ENCODE measurements around the gene AAR2. TPM values are rescaled to one million over a fixed set of nuclear protein-coding genes. Genes with fewer than 3 reads are reported as not detected.

The AAR2 gene
- total RNA-seq (2022) (59.1 and 60.0 TPM in 2 replicates), Bru-seq, nascent RNA (percentile 89 among the genes with signal in this experiment), BruChase-seq, experiment 1, labeled RNA remaining after a 2-hour chase (percentile 85 among the genes with signal in this experiment), BruChase-seq, experiment 2, labeled RNA remaining after a 6-hour chase (percentile 76 among the genes with signal in this experiment)
- long read RNA-seq, transcript AAR2-201 (4 exons, 2,430 nt): major isoform, 151 of 212 reads
- long read RNA-seq, transcript AAR2-202 (4 exons, 2,689 nt): minor isoform, 7 of 212 reads
- long read RNA-seq, partial matches to known transcripts: 31 of 212 reads
- long read RNA-seq, other reads (novel, unspliced or antisense): 23 of 212 reads

- BruUV-seq (replicated peaks): TSS peak; percentile 25
Observed at GRCh38 chr20:36235892-36236785, at the start of gene AAR2. TSS of gene AAR2 (plus strand) at chr20:36236478. CDS start at chr20:36239869, 3,391 bp downstream.

GRCh38 chr20:36193977-36194712, 42.1 kb upstream of the AAR2 start:
- H3K4me1 Mint-ChIP-seq (ENCODE audit: low read depth, unreplicated experiment): no peaks in the 10 kb centered on the region
- no peaks in the 10 kb centered on the region for H3K27me3 Mint-ChIP-seq (ENCODE audit: insufficient read depth, unreplicated experiment)
- ChIA-PET POLR2A (no interaction called here), CTCF (interaction anchor here (1.7 kb wide), 1 partner anchor 8 kb away, joined by 12 read pairs; no protein-coding TSS in a partner anchor)
- TF ChIP-seq, protein P1, sequence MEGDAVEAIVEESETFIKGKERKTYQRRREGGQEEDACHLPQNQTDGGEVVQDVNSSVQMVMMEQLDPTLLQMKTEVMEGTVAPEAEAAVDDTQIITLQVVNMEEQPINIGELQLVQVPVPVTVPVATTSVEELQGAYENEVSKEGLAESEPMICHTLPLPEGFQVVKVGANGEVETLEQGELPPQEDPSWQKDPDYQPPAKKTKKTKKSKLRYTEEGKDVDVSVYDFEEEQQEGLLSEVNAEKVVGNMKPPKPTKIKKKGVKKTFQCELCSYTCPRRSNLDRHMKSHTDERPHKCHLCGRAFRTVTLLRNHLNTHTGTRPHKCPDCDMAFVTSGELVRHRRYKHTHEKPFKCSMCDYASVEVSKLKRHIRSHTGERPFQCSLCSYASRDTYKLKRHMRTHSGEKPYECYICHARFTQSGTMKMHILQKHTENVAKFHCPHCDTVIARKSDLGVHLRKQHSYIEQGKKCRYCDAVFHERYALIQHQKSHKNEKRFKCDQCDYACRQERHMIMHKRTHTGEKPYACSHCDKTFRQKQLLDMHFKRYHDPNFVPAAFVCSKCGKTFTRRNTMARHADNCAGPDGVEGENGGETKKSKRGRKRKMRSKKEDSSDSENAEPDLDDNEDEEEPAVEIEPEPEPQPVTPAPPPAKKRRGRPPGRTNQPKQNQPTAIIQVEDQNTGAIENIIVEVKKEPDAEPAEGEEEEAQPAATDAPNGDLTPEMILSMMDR (IDR thresholded peaks at IDR 0.05; ENCODE audit: insufficient read depth in 1 of 2, low read depth in 1 of 2, low read length in 1 of 2, severe bottlenecking in 1 of 2, unreplicated experiment in 1 of 2): no peak
- no peak overlapping the region for H3K4me3 Mint-ChIP-seq (ENCODE audit: unreplicated experiment)
- H3K36me3 Mint-ChIP-seq (ENCODE audit: insufficient read depth, unreplicated experiment): peaks cover 25% of the 10 kb centered on the region
- intact Hi-C loops (cut with micrococcal nuclease; ENCODE audit: unreplicated experiment): no loop called here
- no peak overlapping the region for H3K27ac Mint-ChIP-seq (ENCODE audit: unreplicated experiment)
- Histone ChIP-seq H3K4me1 (no peaks in the 10 kb centered on the region), H3K27me3 (replicated peaks; ENCODE audit: control insufficient read depth, insufficient read depth, low read length) (no peaks in the 10 kb centered on the region), H3K36me3 (ENCODE audit: control insufficient read depth, insufficient read depth, low read length) (no peaks in the 10 kb centered on the region; the same call in 1 of the 2 replicates), H3K9me3 (no peaks in the 10 kb centered on the region), H3K4me3 (ENCODE audit: low read depth, low read length) (no peak overlapping the region)
- no TSS peak for BruUV-seq (replicated peaks)
- no peaks in the 10 kb centered on the region for H3K9me3 Mint-ChIP-seq (ENCODE audit: unreplicated experiment)
- DNase-seq: no peak

More at GRCh38 chr20:36235892-36236785, at the start of gene AAR2:
- H3K9me3 Mint-ChIP-seq (ENCODE audit: unreplicated experiment): no peaks in the 10 kb centered on the region
- Histone ChIP-seq H3K4me1 (0 out of 2 replicates have a peak, but pooled peaks cover 4% of the 10 kb centered on the region), H3K36me3 (ENCODE audit: control insufficient read depth, insufficient read depth, low read length) (peaks cover 7% of the 10 kb centered on the region), H3K9me3 (no peaks in the 10 kb centered on the region), H3K4me3 (ENCODE audit: low read depth, low read length) (peak within 1 kb of the TSS; percentile 60), H3K27me3 (replicated peaks; ENCODE audit: control insufficient read depth, insufficient read depth, low read length) (no peaks in the 10 kb centered on the region)
- intact Hi-C loops (cut with micrococcal nuclease; ENCODE audit: unreplicated experiment): no loop called here
- TF ChIP-seq, protein P1 (IDR thresholded peaks at IDR 0.05; ENCODE audit: insufficient read depth in 1 of 2, low read depth in 1 of 2, low read length in 1 of 2, severe bottlenecking in 1 of 2, unreplicated experiment in 1 of 2): no peak
- H3K4me3 Mint-ChIP-seq (ENCODE audit: unreplicated experiment): peak within 1 kb of the TSS; percentile 82
- DNase-seq: peak; percentile 91 to 93
- ChIA-PET POLR2A (interaction anchor here (0.6 to 1.6 kb wide), 6 partner anchors 11 to 786 kb away, joined by 3 to 13 read pairs (median 3); partner anchors contain the start of gene SCAND1), CTCF (interaction anchor here (0.8 to 1.7 kb wide), 7 partner anchors 14 to 628 kb away, joined by 3 to 7 read pairs (median 3); a partner anchor contains a TSS)
- peaks cover 16% of the 10 kb centered on the region for H3K4me1 Mint-ChIP-seq (ENCODE audit: low read depth, unreplicated experiment)
- H3K27ac Mint-ChIP-seq (ENCODE audit: unreplicated experiment): peak within 1 kb of the TSS; percentile 92
- H3K36me3 Mint-ChIP-seq (ENCODE audit: insufficient read depth, unreplicated experiment): peaks cover 44% of the 10 kb centered on the region
- H3K27me3 Mint-ChIP-seq (ENCODE audit: insufficient read depth, unreplicated experiment): no peaks in the 10 kb centered on the region
